GM19395 (cell line): ENCODE measurements around the gene NR6A1.
A peak's percentile ranks its signal among the peaks of the same experiment; 100 is the strongest.

Experiments
- ATAC-seq: cut with Tn5 transposase; IDR thresholded peaks from one replicate; pipeline ENCODE4 v1.9.1; 2021; ENCODE audit warnings: mild to moderate bottlenecking, moderate library complexity; ENCODE audit not compliant: unreplicated experiment

Gene NR6A1

GRCh38 chr9:124496463-124496862, 274.6 kb downstream of the NR6A1 start:
- no peak for ATAC-seq

GRCh38 chr9:124496075-124496449, 275.0 kb downstream of the NR6A1 start:
- no peak for ATAC-seq

GRCh38 chr9:124495126-124496074, 275.7 kb downstream of the NR6A1 start:
- no peak for ATAC-seq

- peak; percentile 79 for ATAC-seq
Observed at GRCh38 chr9:124493794-124494479, 277.2 kb downstream of the NR6A1 start.

GRCh38 chr9:124493218-124493617, 277.9 kb downstream of the NR6A1 start:
- ATAC-seq, result no peak

- ATAC-seq, result no peak
Observed at GRCh38 chr9:124492818-124493217, 278.3 kb downstream of the NR6A1 start.

GRCh38 chr9:124491049-124491975, 279.8 kb downstream of the NR6A1 start:
- ATAC-seq, result no peak

- ATAC-seq, result no peak
Observed at GRCh38 chr9:124490004-124490403, 281.1 kb downstream of the NR6A1 start.

GRCh38 chr9:124489222-124489621, 281.9 kb downstream of the NR6A1 start:
- no peak for ATAC-seq

- no peak for ATAC-seq
Observed at GRCh38 chr9:124488641-124489210, 282.4 kb downstream of the NR6A1 start.

- no peak for ATAC-seq
Observed at GRCh38 chr9:124487260-124488182, 283.6 kb downstream of the NR6A1 start.

- no peak for ATAC-seq
Observed at GRCh38 chr9:124486778-124487259, 284.3 kb downstream of the NR6A1 start.

- no peak for ATAC-seq
Observed at GRCh38 chr9:124485936-124486335, 285.2 kb downstream of the NR6A1 start.

GRCh38 chr9:124485201-124485600, 285.9 kb downstream of the NR6A1 start:
- no peak for ATAC-seq

GRCh38 chr9:124483481-124483880, 287.6 kb downstream of the NR6A1 start:
- ATAC-seq, result no peak

- no peak for ATAC-seq
Observed at GRCh38 chr9:124482431-124483031, 288.6 kb downstream of the NR6A1 start.

- ATAC-seq, result no peak
Observed at GRCh38 chr9:124481115-124481514, 290.0 kb downstream of the NR6A1 start.

GRCh38 chr9:124480621-124480981, 290.5 kb downstream of the NR6A1 start:
- no peak for ATAC-seq

GRCh38 chr9:124479947-124480620, 291.0 kb downstream of the NR6A1 start:
- ATAC-seq, result no peak
